ENCODE measurements around the gene DLEC1. TPM values are rescaled to one million over a fixed set of nuclear protein-coding genes. Genes with fewer than 3 reads are reported as not detected.
"Not testable (repeated sequence)": the region's sequence is repeated elsewhere in the genome, so short reads cannot be mapped to it uniquely, and the experiment has no call there.

The DLEC1 gene
- total RNA-seq, 2 donors from 2014 or later, result 0.14 to 0.35 TPM

GRCh38 chr3:38032328-38032865 is 6.6 kb upstream of the DLEC1 start:
- H3K36me3 ChIP-seq, result no peaks in the 10 kb centered on the region
- DNase-seq (ENCODE audit: low spot score), result no peak
- H3K27me3 ChIP-seq (replicated peaks; ENCODE audit: insufficient read depth), result no peaks in the 10 kb centered on the region
- H3K27ac ChIP-seq, result peak overlapping the region in 1 of 2 donors; percentile 93
- no peak overlapping the region for H3K4me3 ChIP-seq
- H3K9me3 ChIP-seq, result no peaks in the 10 kb centered on the region
- H3K4me1 ChIP-seq (ENCODE audit: control insufficient read depth in 1 of 2, low read depth in 2 of 2), result peaks cover 15 to 36% of the 10 kb centered on the region in 2 donors
- ATAC-seq (ENCODE audit: insufficient number of reproducible peaks, low FRiP score, low read depth), result no peak
- no peak for TF ChIP-seq CTCF (IDR thresholded peaks at IDR 0.05)

GRCh38 chr3:38033586-38033985 is 5.4 kb upstream of the DLEC1 start:
- H3K4me3 ChIP-seq; H3K9me3 ChIP-seq; ATAC-seq (ENCODE audit: insufficient number of reproducible peaks, low FRiP score, low read depth); H3K27me3 ChIP-seq (replicated peaks; ENCODE audit: insufficient read depth); DNase-seq (ENCODE audit: low spot score); H3K27ac ChIP-seq; H3K36me3 ChIP-seq: not testable (repeated sequence)
- peaks cover 15 to 24% of the 10 kb centered on the region in 2 donors for H3K4me1 ChIP-seq (ENCODE audit: control insufficient read depth in 1 of 2, low read depth in 2 of 2)

GRCh38 chr3:38034335-38034734 is 4.7 kb upstream of the DLEC1 start:
- not testable (repeated sequence) for H3K4me3 ChIP-seq; DNase-seq (ENCODE audit: low spot score); H3K36me3 ChIP-seq; H3K27me3 ChIP-seq (replicated peaks; ENCODE audit: insufficient read depth); H3K9me3 ChIP-seq; H3K27ac ChIP-seq; ATAC-seq (ENCODE audit: insufficient number of reproducible peaks, low FRiP score, low read depth)
- peaks cover 15 to 28% of the 10 kb centered on the region in 2 donors for H3K4me1 ChIP-seq (ENCODE audit: control insufficient read depth in 1 of 2, low read depth in 2 of 2)

GRCh38 chr3:38036286-38036685 is 2.7 kb upstream of the DLEC1 start:
- TF ChIP-seq CTCF (IDR thresholded peaks at IDR 0.05), result no peak
- Histone ChIP-seq H3K36me3 (no peaks in the 10 kb centered on the region), H3K9me3 (no peaks in the 10 kb centered on the region), H3K4me3 (no peak overlapping the region), H3K27me3 (replicated peaks; ENCODE audit: insufficient read depth) (no peaks in the 10 kb centered on the region), H3K27ac (no peak overlapping the region), H3K4me1 (ENCODE audit: control insufficient read depth in 1 of 2, low read depth in 2 of 2) (peaks cover 1 to 23% of the 10 kb centered on the region in 2 donors)
- ATAC-seq (ENCODE audit: insufficient number of reproducible peaks, low FRiP score, low read depth) (no peak), DNase-seq (ENCODE audit: low spot score) (no peak)

- no peaks in the 10 kb centered on the region for H3K27me3 ChIP-seq (replicated peaks; ENCODE audit: insufficient read depth)
- no peak overlapping the region for H3K27ac ChIP-seq
- no peaks in the 10 kb centered on the region for H3K9me3 ChIP-seq
- H3K4me1 ChIP-seq (ENCODE audit: control insufficient read depth in 1 of 2, low read depth in 2 of 2), result peaks cover 0 to 16% of the 10 kb centered on the region in 2 donors
- no peaks in the 10 kb centered on the region for H3K36me3 ChIP-seq
- ATAC-seq (ENCODE audit: insufficient number of reproducible peaks, low FRiP score, low read depth), result no peak
- no peak overlapping the region for H3K4me3 ChIP-seq
- no peak for DNase-seq (ENCODE audit: low spot score)
- no peak for TF ChIP-seq CTCF (IDR thresholded peaks at IDR 0.05)
These were observed 2.1 kb upstream of the DLEC1 start for GRCh38 chr3:38036906-38037305.

- peak; percentile 13 for ATAC-seq (ENCODE audit: insufficient number of reproducible peaks, low FRiP score, low read depth)
- H3K9me3 ChIP-seq, result no peaks in the 10 kb centered on the region
- H3K27ac ChIP-seq, result no peak overlapping the region
- H3K4me3 ChIP-seq, result peak overlapping the region; percentile 79
- TF ChIP-seq CTCF (IDR thresholded peaks at IDR 0.05), result no peak
- peaks cover 0 to 14% of the 10 kb centered on the region in 2 donors for H3K4me1 ChIP-seq (ENCODE audit: control insufficient read depth in 1 of 2, low read depth in 2 of 2)
- DNase-seq (ENCODE audit: low spot score), result no peak
- H3K27me3 ChIP-seq (replicated peaks; ENCODE audit: insufficient read depth), result no peaks in the 10 kb centered on the region
- H3K36me3 ChIP-seq, result no peaks in the 10 kb centered on the region
These were observed 529 bp upstream of the DLEC1 start for GRCh38 chr3:38038447-38038911.

All from thoracic aorta (tissue), 2 donors.